ES-I3 (cell line): ENCODE results near the gene DRD4.
"Not testable (repeated sequence)": the region's sequence is repeated elsewhere in the genome, so short reads cannot be mapped to it uniquely, and the experiment has no call there.

Experiments used
- H3K36me3 ChIP-seq: 2 replicates; pipeline ENCODE4 v1.6.1; 2013; ENCODE audit warnings: mild to moderate bottlenecking, low read length, control low read depth, moderate library complexity; ENCODE audit not compliant: insufficient read depth
- H3K4me1 ChIP-seq: 2 replicates; pipeline ENCODE4 v1.6.1; 2013; ENCODE audit warnings: mild to moderate bottlenecking, control low read depth, low read length; ENCODE audit not compliant: insufficient read depth
- H3K9ac ChIP-seq: 2 replicates; pipeline ENCODE4 v1.6.1; 2013; ENCODE audit warnings: low read depth, mild to moderate bottlenecking, low read length, moderate library complexity
- H3K9me3 ChIP-seq: 2 replicates; pipeline ENCODE4 v1.6.1; 2013; ENCODE audit warnings: mild to moderate bottlenecking, low read length, moderate library complexity; ENCODE audit not compliant: control insufficient read depth, insufficient read depth

The DRD4 gene

GRCh38 chr11:680970-681369 lies 43.9 kb downstream of the DRD4 start:
- no peaks in the 10 kb centered on the region for H3K4me1 ChIP-seq
- peaks cover 39% of the 10 kb centered on the region for H3K36me3 ChIP-seq
- H3K9ac ChIP-seq = no peak overlapping the region
- no peaks in the 10 kb centered on the region for H3K9me3 ChIP-seq

GRCh38 chr11:686451-687243 lies 49.6 kb downstream of the DRD4 start:
- H3K9ac ChIP-seq = no peak overlapping the region
- peaks cover 28% of the 10 kb centered on the region; the same call in 1 of the 2 replicates for H3K36me3 ChIP-seq
- H3K9me3 ChIP-seq = no peaks in the 10 kb centered on the region
- H3K4me1 ChIP-seq = peaks cover 4% of the 10 kb centered on the region; the same call in 1 of the 2 replicates

- Histone ChIP-seq H3K4me1 (peaks cover 4% of the 10 kb centered on the region; the same call in 1 of the 2 replicates), H3K36me3 (peaks cover 24% of the 10 kb centered on the region; the same call in 1 of the 2 replicates), H3K9me3 (no peaks in the 10 kb centered on the region), H3K9ac (no peak overlapping the region)
Measured at GRCh38 chr11:687751-688150, 50.7 kb downstream of the DRD4 start.

GRCh38 chr11:688681-689080 lies 51.6 kb downstream of the DRD4 start:
- Histone ChIP-seq H3K9me3 (no peaks in the 10 kb centered on the region), H3K4me1 (peaks cover 8% of the 10 kb centered on the region; the same call in 1 of the 2 replicates), H3K36me3 (peaks cover 17% of the 10 kb centered on the region; the same call in 1 of the 2 replicates), H3K9ac (no peak overlapping the region)

- H3K36me3 ChIP-seq = peaks cover 11% of the 10 kb centered on the region; the same call in 1 of the 2 replicates
- peaks cover 13% of the 10 kb centered on the region; the same call in 1 of the 2 replicates for H3K4me1 ChIP-seq
- no peaks in the 10 kb centered on the region for H3K9me3 ChIP-seq
- no peak overlapping the region for H3K9ac ChIP-seq
Measured at GRCh38 chr11:689625-690024, 52.6 kb downstream of the DRD4 start.

- H3K9ac ChIP-seq, H3K9me3 ChIP-seq, H3K36me3 ChIP-seq: not testable (repeated sequence)
- peaks cover 13% of the 10 kb centered on the region; the same call in 1 of the 2 replicates for H3K4me1 ChIP-seq
Measured at GRCh38 chr11:690244-690643, 53.2 kb downstream of the DRD4 start.
